Measurements from ENCODE around the gene TRIM8.

GRCh38 chr10:102660888-102661657, 16.8 kb downstream of the TRIM8 start:
- no peak for TF ChIP-seq EP300 (IDR thresholded peaks at IDR 0.05; ENCODE audit: borderline replicate concordance)
- TF ChIP-seq, protein P1, sequence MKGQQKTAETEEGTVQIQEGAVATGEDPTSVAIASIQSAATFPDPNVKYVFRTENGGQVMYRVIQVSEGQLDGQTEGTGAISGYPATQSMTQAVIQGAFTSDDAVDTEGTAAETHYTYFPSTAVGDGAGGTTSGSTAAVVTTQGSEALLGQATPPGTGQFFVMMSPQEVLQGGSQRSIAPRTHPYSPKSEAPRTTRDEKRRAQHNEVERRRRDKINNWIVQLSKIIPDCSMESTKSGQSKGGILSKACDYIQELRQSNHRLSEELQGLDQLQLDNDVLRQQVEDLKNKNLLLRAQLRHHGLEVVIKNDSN (IDR thresholded peaks at IDR 0.05) = no peak
- no peak for TF ChIP-seq CREB1 (IDR thresholded peaks at IDR 0.05; ENCODE audit: low read depth)
- TF ChIP-seq RAD21 (IDR thresholded peaks at IDR 0.05; ENCODE audit: low read depth) = no peak
- no peak for TF ChIP-seq ZBTB7A (IDR thresholded peaks at IDR 0.05; ENCODE audit: low read depth)
- no peak for TF ChIP-seq YY1 (IDR thresholded peaks at IDR 0.05; ENCODE audit: low read depth)
- no peak for TF ChIP-seq TAF1 (IDR thresholded peaks at IDR 0.05; ENCODE audit: low read depth)
- TF ChIP-seq REST (IDR thresholded peaks at IDR 0.05; ENCODE audit: low read depth) = no peak
- no peak for TF ChIP-seq TCF12 (IDR thresholded peaks at IDR 0.05; ENCODE audit: low read depth)
- no peak for TF ChIP-seq MAX (IDR thresholded peaks at IDR 0.05)
- TF ChIP-seq FOXM1 (IDR thresholded peaks at IDR 0.05; ENCODE audit: borderline replicate concordance, low read depth) = no peak
- no peak for TF ChIP-seq NFIC (IDR thresholded peaks at IDR 0.05)
- no peak for TF ChIP-seq CEBPB (IDR thresholded peaks at IDR 0.05)
